ENCODE measurements around the gene TNFRSF14.

Gene TNFRSF14

GRCh38 chr1:2516946-2517345 is 39.2 kb upstream of the TNFRSF14 start:
- TF ChIP-seq CTCF (IDR thresholded peaks at IDR 0.05; ENCODE audit: extremely low read depth, insufficient read depth, missing control alignments), result no peak
- no peak for DNase-seq (ENCODE audit: low spot score)
- in situ Hi-C loops (cut with MboI; ENCODE audit: low pct_unique_long_range_greater_than_20kb, low sequenced_read_pairs, unreplicated experiment), result no loop called here

- in situ Hi-C loops (cut with MboI; ENCODE audit: low pct_unique_long_range_greater_than_20kb, low sequenced_read_pairs, unreplicated experiment), result no loop called here
- TF ChIP-seq CTCF (IDR thresholded peaks at IDR 0.05; ENCODE audit: extremely low read depth, insufficient read depth, missing control alignments), result no peak
Measured at GRCh38 chr1:2517966-2518365, 38.2 kb upstream of the TNFRSF14 start.

DNA sequence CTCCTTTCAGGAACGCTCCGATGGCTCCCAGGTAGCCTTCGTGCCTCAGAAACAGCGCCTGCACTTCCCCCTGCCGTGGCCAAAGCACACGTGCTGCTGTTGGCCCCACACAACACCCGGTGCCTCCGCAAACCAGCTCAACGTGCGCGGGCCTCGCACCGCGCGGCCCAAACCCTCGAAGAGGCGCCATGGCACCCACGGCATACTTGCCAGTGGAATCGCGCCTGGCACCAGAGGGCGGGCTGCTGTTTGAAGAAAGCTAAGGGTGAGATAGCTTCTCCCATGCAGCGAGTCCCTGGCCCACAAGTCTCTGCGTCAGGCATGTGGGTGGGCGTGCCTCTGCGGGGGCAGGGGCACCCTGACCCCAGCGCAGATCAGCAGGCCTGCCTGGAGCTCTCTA is 37.6 kb upstream of the TNFRSF14 start:
- in situ Hi-C loops (cut with MboI; ENCODE audit: low pct_unique_long_range_greater_than_20kb, low sequenced_read_pairs, unreplicated experiment), result no loop called here
- DNase-seq (ENCODE audit: low spot score), result no peak
- TF ChIP-seq CTCF (IDR thresholded peaks at IDR 0.05; ENCODE audit: extremely low read depth, insufficient read depth, missing control alignments), result no peak

More at GRCh38 chr1:2517966-2518365, 38.2 kb upstream of the TNFRSF14 start:
- no peak for DNase-seq (ENCODE audit: low spot score)

DNA sequence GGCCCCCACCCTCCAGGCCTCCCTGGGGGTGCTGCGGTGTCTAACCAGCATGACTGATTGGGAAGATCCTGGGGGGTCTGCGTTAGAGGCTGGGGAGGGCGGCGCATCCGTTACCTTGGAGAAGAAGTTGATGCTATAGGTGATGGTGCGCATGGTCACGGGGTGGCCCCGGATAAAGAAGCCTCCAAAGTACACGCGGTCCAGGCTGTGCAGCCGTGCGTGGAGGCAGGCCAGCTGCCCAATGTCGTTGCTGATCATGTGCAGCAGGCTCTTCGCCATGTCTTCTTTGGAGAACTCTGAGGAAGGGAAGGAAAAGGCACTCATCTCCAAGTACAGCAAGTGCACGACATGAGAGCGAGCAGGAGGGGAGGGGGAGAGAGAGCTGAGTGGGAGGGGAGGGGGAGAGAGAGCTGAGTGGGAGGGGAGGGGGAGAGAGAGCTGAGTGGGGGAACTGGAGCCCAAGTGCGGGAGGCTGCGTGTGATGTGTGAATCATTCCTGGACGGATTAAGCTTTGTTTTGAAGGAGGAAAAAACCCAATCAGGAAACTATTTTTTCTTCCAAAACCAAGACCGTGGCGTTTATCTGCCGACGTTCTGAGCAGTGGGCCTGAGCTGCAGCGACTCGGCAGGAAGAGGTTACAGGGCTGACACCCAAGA is 37.0 kb upstream of the TNFRSF14 start:
- TF ChIP-seq CTCF (IDR thresholded peaks at IDR 0.05; ENCODE audit: extremely low read depth, insufficient read depth, missing control alignments), result no peak
- DNase-seq (ENCODE audit: low spot score), result no peak
- in situ Hi-C loops (cut with MboI; ENCODE audit: low pct_unique_long_range_greater_than_20kb, low sequenced_read_pairs, unreplicated experiment), result no loop called here

GRCh38 chr1:2519729-2520128 is 36.4 kb upstream of the TNFRSF14 start:
- no peak for TF ChIP-seq CTCF (IDR thresholded peaks at IDR 0.05; ENCODE audit: extremely low read depth, insufficient read depth, missing control alignments)
- DNase-seq (ENCODE audit: low spot score), result no peak
- in situ Hi-C loops (cut with MboI; ENCODE audit: low pct_unique_long_range_greater_than_20kb, low sequenced_read_pairs, unreplicated experiment), result no loop called here

GRCh38 chr1:2520206-2520605 is 36.0 kb upstream of the TNFRSF14 start:
- no peak for DNase-seq (ENCODE audit: low spot score)
- in situ Hi-C loops (cut with MboI; ENCODE audit: low pct_unique_long_range_greater_than_20kb, low sequenced_read_pairs, unreplicated experiment), result no loop called here
- TF ChIP-seq CTCF (IDR thresholded peaks at IDR 0.05; ENCODE audit: extremely low read depth, insufficient read depth, missing control alignments), result no peak

All from GM13977 (cell line).